GM19099 (cell line): ENCODE results near the gene FOCAD.

Experiments used
- POLR2A ChIP-seq: IDR thresholded peaks from 3 replicates; pipeline ENCODE4 v1.6.1; 2011; ENCODE audit warnings: low read depth; ENCODE audit not compliant: insufficient read length; ENCODE audit errors: extremely low read depth

The FOCAD gene

GRCh38 chr9:20981486-20981885 is 297.4 kb downstream of the FOCAD start:
- no peak for TF ChIP-seq POLR2A

DNA sequence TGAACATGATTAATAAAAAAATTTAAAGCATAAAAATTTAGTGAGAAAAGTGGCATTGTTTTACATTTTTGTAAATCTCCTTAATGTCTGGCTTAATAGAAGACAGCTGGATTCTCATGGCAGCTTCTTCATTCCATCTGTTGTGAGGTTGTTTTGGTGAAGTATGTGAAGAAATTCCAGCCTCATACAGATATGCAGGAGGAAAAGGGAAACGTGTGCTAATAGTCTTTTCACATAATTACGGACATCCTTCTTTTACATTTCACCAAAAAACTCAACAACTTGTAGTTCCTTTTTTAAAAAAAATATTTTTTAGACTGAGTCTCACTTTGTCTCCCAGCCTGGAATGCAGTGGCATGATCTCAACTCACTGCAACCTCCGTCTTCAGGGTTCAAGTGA is 300.4 kb downstream of the FOCAD start:
- no peak for TF ChIP-seq POLR2A

DNA sequence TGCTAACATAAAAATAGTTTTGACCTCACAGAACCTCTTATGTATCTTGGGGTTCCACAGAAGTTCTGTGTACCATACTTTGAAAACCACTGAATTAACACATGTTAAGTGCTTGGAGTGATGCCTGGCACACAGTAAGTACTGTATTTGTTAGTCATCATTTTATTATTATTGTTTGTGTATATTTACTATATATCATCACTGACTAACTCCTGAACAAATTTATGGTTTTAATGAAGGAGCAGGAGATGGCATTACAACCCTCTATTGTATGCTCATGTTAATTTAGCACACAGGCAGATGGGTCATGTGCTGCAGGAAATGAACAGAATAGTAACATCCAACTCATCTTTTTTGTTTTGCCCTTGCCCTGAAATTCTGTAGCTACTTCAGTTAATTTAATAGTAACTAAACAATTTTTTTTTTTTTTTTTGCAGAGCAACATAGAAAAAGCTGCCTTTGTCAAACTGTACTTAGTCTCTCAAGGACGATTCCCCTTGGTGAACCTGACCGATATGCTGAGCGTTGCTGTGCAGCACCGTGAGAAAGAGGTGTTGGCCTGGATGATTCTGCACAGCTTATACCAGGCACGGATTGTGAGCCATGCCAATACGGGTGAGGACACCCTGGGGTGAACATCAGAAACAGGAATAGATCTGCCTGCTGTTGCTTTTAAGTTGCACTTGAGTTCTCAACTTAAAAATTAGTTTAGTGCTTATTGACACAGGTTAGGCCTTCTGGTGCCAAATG is 302.0 kb downstream of the FOCAD start:
- no peak for TF ChIP-seq POLR2A

DNA sequence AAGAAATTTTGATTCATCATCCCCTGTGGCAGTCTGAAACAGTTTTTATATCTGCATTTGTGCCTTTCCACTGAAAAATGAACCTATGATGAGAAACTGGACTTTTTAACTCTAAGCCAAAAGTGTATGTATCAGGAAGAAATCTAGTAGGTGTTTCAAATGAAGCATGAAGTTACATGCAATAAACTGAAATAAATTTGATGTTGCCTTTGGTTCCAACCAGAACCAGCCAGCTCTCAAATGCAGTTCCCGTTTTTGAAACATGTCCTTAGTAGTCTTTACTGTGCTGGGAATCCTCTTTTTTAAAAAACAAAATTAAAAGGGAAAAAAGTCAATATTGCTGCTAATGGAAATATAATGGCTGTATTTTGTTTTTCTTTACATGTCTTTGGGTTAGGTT is 303.5 kb downstream of the FOCAD start:
- TF ChIP-seq POLR2A = no peak

DNA sequence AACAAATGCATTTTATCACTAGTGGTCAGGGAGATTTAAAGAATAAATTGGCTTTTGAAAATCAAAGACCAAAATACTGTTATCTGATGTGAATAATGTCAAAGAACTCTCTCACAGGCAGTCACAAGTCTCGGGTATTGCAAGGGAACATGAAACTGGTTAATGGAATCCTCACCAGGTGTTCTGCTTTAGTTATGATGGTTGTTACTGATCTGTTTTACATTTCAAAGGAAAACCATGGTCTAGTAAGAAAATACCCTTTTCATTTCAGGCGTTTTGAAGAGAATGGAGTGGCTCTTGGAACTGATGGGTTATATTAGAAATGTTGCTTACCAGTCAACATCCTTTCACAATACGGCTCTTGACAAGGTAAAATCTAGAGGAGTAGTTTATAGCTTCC is 304.0 kb downstream of the FOCAD start:
- no peak for TF ChIP-seq POLR2A

- no peak for TF ChIP-seq POLR2A
These were observed 304.7 kb downstream of the FOCAD start for GRCh38 chr9:20988671-20989315.

DNA sequence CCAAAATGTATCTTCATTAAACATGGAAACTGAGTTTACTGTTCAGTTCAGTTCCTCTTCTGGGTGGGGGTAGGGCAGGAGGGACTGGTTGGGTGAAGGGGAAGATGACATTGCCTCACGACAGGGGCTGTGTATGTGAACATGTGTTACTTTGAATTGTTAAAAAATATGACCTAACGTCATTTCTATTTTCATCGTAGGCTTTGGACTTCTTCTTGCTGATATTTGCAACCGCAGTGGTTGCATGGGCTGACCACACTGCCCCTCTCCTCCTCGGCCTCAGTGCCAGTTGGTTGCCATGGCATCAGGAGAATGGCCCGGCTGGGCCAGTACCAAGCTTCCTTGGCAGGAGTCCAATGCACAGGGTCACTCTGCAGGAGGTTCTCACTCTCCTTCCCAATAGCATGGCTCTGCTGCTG is 305.9 kb downstream of the FOCAD start:
- TF ChIP-seq POLR2A = no peak

GRCh38 chr9:20990867-20991266 is 306.8 kb downstream of the FOCAD start:
- no peak for TF ChIP-seq POLR2A

- TF ChIP-seq POLR2A = no peak
These were observed 310.4 kb downstream of the FOCAD start for GRCh38 chr9:20994486-20994885.

- TF ChIP-seq POLR2A = no peak
These were observed 311.6 kb downstream of the FOCAD start for GRCh38 chr9:20995616-20996015.

GRCh38 chr9:20996809-20997208 is 312.8 kb downstream of the FOCAD start:
- no peak for TF ChIP-seq POLR2A

DNA sequence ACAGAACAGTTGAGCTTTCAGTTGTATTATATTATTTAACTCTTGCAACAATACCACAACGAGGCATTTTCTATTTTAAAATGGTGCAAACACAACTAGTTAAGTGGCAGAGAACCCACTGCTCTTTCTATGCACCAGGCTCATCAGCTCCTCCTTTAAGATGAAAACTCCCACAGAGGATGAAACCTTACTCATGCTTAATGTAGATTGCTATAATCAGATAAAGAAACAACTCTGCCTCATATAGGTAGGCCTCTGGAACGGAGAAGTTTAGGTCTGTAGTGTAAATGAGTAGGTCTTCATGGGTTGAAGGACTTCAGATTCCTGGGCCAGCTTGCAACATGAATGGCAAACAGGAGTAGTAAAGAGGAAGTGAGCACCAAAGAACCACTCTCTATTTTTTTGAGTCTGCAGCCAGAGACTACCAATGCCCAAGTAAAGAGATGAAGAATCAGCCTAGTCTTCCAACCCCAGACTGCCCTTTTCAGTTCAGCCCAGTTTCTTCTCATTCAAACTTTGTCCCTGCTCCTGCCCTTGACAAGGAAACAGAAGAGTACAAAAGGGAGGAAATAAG is 313.5 kb downstream of the FOCAD start:
- TF ChIP-seq POLR2A = no peak

GRCh38 chr9:21001581-21001980 is 317.5 kb downstream of the FOCAD start:
- TF ChIP-seq POLR2A = no peak

DNA sequence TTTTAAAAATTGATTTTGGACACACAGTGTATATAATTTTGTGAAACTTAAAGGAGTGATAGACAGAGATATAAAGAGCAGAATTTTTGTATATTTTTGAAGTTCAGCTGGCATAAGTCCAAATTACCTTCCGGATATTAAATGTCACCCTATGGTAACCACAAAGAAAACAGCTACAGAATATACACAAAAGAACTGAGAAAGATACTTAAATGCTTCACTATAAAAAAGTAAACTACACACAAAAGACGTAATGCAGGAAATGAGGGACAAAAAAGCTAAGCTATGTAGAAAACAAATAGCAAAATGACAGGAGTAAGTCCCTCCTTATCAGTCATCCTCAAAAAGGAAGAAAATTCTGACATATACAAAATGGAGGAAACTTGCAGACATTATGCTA is 318.0 kb downstream of the FOCAD start:
- TF ChIP-seq POLR2A = no peak

DNA sequence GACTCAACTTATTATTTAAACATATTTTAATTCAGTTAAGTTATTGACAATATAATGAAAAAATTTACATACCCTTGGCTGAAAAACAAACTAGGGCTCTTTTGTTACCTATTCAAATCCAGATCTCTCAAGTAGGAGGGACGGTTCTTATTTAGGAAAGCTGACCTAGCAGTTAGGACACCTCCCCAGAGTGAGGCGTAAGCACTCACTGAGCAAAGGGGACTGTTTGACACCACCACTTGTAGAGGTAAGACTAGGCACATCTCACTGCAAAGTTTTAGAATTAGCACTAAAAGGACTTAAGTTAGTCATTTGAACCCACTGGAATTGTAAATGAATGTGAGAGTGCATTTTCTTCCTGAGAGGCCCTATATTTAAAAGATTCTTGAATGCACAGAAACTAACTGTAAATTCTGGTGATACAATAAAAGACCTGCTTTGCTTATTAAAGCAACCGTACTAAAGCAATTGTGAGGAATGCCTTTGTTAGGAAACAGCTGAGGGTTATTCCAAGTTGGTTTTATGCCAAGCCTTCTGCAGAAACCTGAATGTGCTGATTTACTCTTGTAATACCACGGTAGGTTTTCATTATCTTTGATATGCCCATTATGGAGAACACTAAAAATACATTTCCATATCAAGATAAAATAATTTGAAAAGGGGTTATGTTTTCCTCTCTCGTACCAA is 331.2 kb downstream of the FOCAD start:
- TF ChIP-seq POLR2A = no peak

- TF ChIP-seq POLR2A = no peak
These were observed 331.9 kb downstream of the FOCAD start for GRCh38 chr9:21015995-21016394.
